IMR-90 (cell line): ENCODE data around the gene ZBTB38. TPM values are rescaled to one million over a fixed set of nuclear protein-coding genes. Genes with fewer than 3 reads are reported as not detected.
A peak's percentile ranks its signal among the peaks of the same experiment; 100 is the strongest.

ENCODE experiments used
- ATAC-seq: fragments of 200-7000 bp; cut with Tn5 transposase; 2 replicates; pipeline ENCODE4 v1.9.1; 2020; ENCODE audit warnings: low read depth, mild to moderate bottlenecking, moderate library complexity
- BruUV-seq: library from RNA; stranded (reverse); fragments of 400-500 nt; replicated peaks from 2 replicates; lab custom pipeline; 2021; lab: Mats Ljungman, UMichigan
- CTCF ChIA-PET: fragments of 300-600 bp; formaldehyde crosslinking; extraction: SDS; loops from one replicate; lab custom pipeline; 2021; ENCODE audit warnings: antibody characterized with exemption; lab: Yijun Ruan, JAX
- POLR2A ChIA-PET: fragments of 300-600 bp; sonication (Branson Sonifier 250); formaldehyde crosslinking; loops from one replicate; lab custom pipeline; 2022; ENCODE audit warnings: antibody characterized with exemption; ENCODE audit not compliant: unreplicated experiment; lab: Charles Lee
- DNase-seq: peaks from one replicate; pipeline ENCODE4 v3.0.0; 2013
- H2AFZ ChIP-seq: replicated peaks from 2 replicates; pipeline ENCODE3; 2013; ENCODE audit warnings: low read length, mild to moderate bottlenecking; ENCODE audit not compliant: poor library complexity
- H2AK5ac ChIP-seq: 2 replicates; pipeline ENCODE4 v1.6.1; 2013; ENCODE audit warnings: low read depth, low read length, inconsistent platforms
- H2AK9ac ChIP-seq: replicated peaks from 2 replicates; pipeline ENCODE3; 2013; ENCODE audit warnings: mild to moderate bottlenecking, low read depth, low read length, moderate library complexity; ENCODE audit not compliant: poor library complexity
- H2BK120ac ChIP-seq: 2 replicates; pipeline ENCODE4 v1.6.1; 2013; ENCODE audit warnings: low read depth, low read length, inconsistent platforms
- H2BK15ac ChIP-seq: 3 replicates; pipeline ENCODE4 v1.6.1; 2013; ENCODE audit warnings: low read depth, low read length, inconsistent platforms
- H2BK20ac ChIP-seq: 2 replicates; pipeline ENCODE4 v1.6.1; 2013; ENCODE audit warnings: low read depth, mild to moderate bottlenecking, inconsistent platforms, low read length, moderate library complexity
- H2BK5ac ChIP-seq: 2 replicates; pipeline ENCODE4 v1.6.1; 2013; ENCODE audit warnings: mild to moderate bottlenecking, low read depth, low read length, inconsistent platforms; ENCODE audit not compliant: poor library complexity, severe bottlenecking
- H3K14ac ChIP-seq: replicated peaks from 2 replicates; pipeline ENCODE4 v1.6.1; 2013; ENCODE audit warnings: low read depth, low read length, inconsistent platforms
- H3K18ac ChIP-seq: 2 replicates; pipeline ENCODE4 v1.6.1; 2013; ENCODE audit warnings: low read depth, low read length, control low read depth
- H3K23ac ChIP-seq: 2 replicates; pipeline ENCODE4 v1.6.1; 2013; ENCODE audit warnings: low read depth, low read length, inconsistent platforms
- H3K27ac ChIP-seq: 2 replicates; pipeline ENCODE4 v1.5.1; 2013; ENCODE audit warnings: mild to moderate bottlenecking, control low read depth, low read length; ENCODE audit not compliant: insufficient read depth
- H3K27me3 ChIP-seq: 2 replicates; pipeline ENCODE4 v1.6.1; 2013; ENCODE audit warnings: low read length; ENCODE audit not compliant: control insufficient read depth, insufficient read depth
- H3K36me3 ChIP-seq: 2 replicates; pipeline ENCODE4 v1.6.1; 2013; ENCODE audit warnings: low read length, mixed read lengths; ENCODE audit not compliant: control insufficient read depth, insufficient read depth
- H3K4ac ChIP-seq: 2 replicates; pipeline ENCODE4 v1.6.1; 2013; ENCODE audit warnings: low read depth, low read length, inconsistent platforms
- H3K4me1 ChIP-seq: 2 replicates; pipeline ENCODE4 v1.6.1; 2013; ENCODE audit warnings: low read length, mixed read lengths; ENCODE audit not compliant: control insufficient read depth, insufficient read depth
- H3K4me2 ChIP-seq: 2 replicates; pipeline ENCODE4 v1.6.1; 2013; ENCODE audit warnings: low read depth, mild to moderate bottlenecking, control low read depth, low read length, moderate library complexity
- H3K4me3 ChIP-seq: 2 replicates; pipeline ENCODE4 v1.5.1; 2013; ENCODE audit warnings: low read depth, mild to moderate bottlenecking, control low read depth, low read length, moderate library complexity; ENCODE audit not compliant: insufficient read depth
- H3K56ac ChIP-seq: 2 replicates; pipeline ENCODE4 v1.6.1; 2013; ENCODE audit warnings: low read length, inconsistent platforms; ENCODE audit not compliant: insufficient read depth; ENCODE audit errors: extremely low read depth
- H3K79me1 ChIP-seq, 2 experiments: 2 replicates each; pipeline ENCODE4 v1.6.1; 2013; ENCODE audit warnings: low read length in 2 of 2, inconsistent platforms in 1 of 2, low read depth in 1 of 2
- H3K9ac ChIP-seq: 2 replicates; pipeline ENCODE4 v1.6.1; 2013; ENCODE audit warnings: low read depth, low read length, control low read depth
- H3K9me1 ChIP-seq: 2 replicates; pipeline ENCODE4 v1.6.1; 2013; ENCODE audit warnings: low read length, inconsistent platforms; ENCODE audit not compliant: insufficient read depth
- H3K9me3 ChIP-seq: 2 replicates; pipeline ENCODE4 v1.6.1; 2013; ENCODE audit warnings: low read length; ENCODE audit not compliant: control insufficient read depth, insufficient read depth
- H4K20me1 ChIP-seq: 2 replicates; pipeline ENCODE4 v1.6.1; 2013; ENCODE audit warnings: low read length, inconsistent platforms; ENCODE audit not compliant: insufficient read depth
- H4K5ac ChIP-seq: 2 replicates; pipeline ENCODE4 v1.6.1; 2013; ENCODE audit warnings: mild to moderate bottlenecking, low read depth, low read length, control low read depth
- H4K8ac ChIP-seq, 2 experiments: 2 replicates each; pipeline ENCODE4 v1.6.1; 2013; ENCODE audit warnings: low read depth in 2 of 2, low read length in 2 of 2, control low read depth in 1 of 2, inconsistent platforms in 1 of 2
- H4K91ac ChIP-seq: 2 replicates; pipeline ENCODE4 v1.6.1; 2013; ENCODE audit warnings: low read depth, low read length, inconsistent platforms; ENCODE audit not compliant: insufficient read depth
- BHLHE40 ChIP-seq: fragments of 150-350 bp; IDR thresholded peaks from 2 replicates; pipeline ENCODE4 v1.6.1; 2016; ENCODE audit warnings: mild to moderate bottlenecking, low read depth, low read length
- CEBPB ChIP-seq: IDR thresholded peaks from 2 replicates; pipeline ENCODE4 v1.6.1; 2012; ENCODE audit warnings: low read depth, low read length, improper control_type of control experiment
- CHD1 ChIP-seq: IDR thresholded peaks from 2 replicates; pipeline ENCODE4 v1.6.1; 2012; ENCODE audit warnings: low read depth, low read length, improper control_type of control experiment
- CTCF ChIP-seq: conservative IDR thresholded peaks from 2 replicates; pipeline ENCODE4 v1.5.1; 2012; ENCODE audit warnings: mild to moderate bottlenecking, low read depth, low read length, improper control_type of control experiment
- ELK1 ChIP-seq: fragments of 150-350 bp; IDR thresholded peaks from 2 replicates; pipeline ENCODE4 v1.6.1; 2016; ENCODE audit warnings: low read depth, mild to moderate bottlenecking, low read length, moderate library complexity, borderline replicate concordance
- FOS ChIP-seq: fragments of 150-350 bp; IDR thresholded peaks from 2 replicates; pipeline ENCODE4 v1.6.1; 2016; ENCODE audit warnings: low read depth, low read length
- MAFK ChIP-seq: IDR thresholded peaks from 2 replicates; pipeline ENCODE4 v1.6.1; 2012; ENCODE audit warnings: low read depth, low read length, improper control_type of control experiment
- MAZ ChIP-seq: IDR thresholded peaks from 2 replicates; pipeline ENCODE4 v1.6.1; 2012; ENCODE audit warnings: low read depth, mild to moderate bottlenecking, low read length, improper control_type of control experiment, moderate library complexity, borderline replicate concordance
- MXI1 ChIP-seq: IDR thresholded peaks from 2 replicates; pipeline ENCODE4 v1.6.1; 2012; ENCODE audit warnings: low read depth, mild to moderate bottlenecking, low read length, moderate library complexity, borderline replicate concordance
- POLR2A ChIP-seq: IDR thresholded peaks from 2 replicates; pipeline ENCODE4 v1.6.1; 2012; ENCODE audit warnings: mild to moderate bottlenecking, low read depth, low read length
- RAD21 ChIP-seq: IDR thresholded peaks from 2 replicates; pipeline ENCODE4 v1.6.1; 2012; ENCODE audit warnings: low read length, improper control_type of control experiment
- RCOR1 ChIP-seq: IDR thresholded peaks from 2 replicates; pipeline ENCODE4 v1.6.1; 2012; ENCODE audit warnings: mild to moderate bottlenecking, low read length, improper control_type of control experiment; ENCODE audit not compliant: insufficient replicate concordance
- RFX5 ChIP-seq: IDR thresholded peaks from 2 replicates; pipeline ENCODE4 v1.8.0; 2012; ENCODE audit warnings: low read depth, mild to moderate bottlenecking, low read length, moderate library complexity
- SMC3 ChIP-seq: fragments of 150-350 bp; IDR thresholded peaks from 2 replicates; pipeline ENCODE4 v1.6.1; 2016; ENCODE audit warnings: low read depth, mild to moderate bottlenecking, antibody characterized with exemption, low read length, moderate library complexity
- USF2 ChIP-seq: fragments of 150-350 bp; IDR thresholded peaks from 2 replicates; pipeline ENCODE4 v1.6.1; 2017; ENCODE audit warnings: mild to moderate bottlenecking, antibody characterized with exemption, low read length, low read depth
- WGBS, 2 experiments: methylation state at CpG; one replicate each; pipeline versions ENCODE4 v1.1.5 to v1.1.7; 2013; ENCODE audit warnings: missing lambda C conversion rate in 2 of 2; ENCODE audit not compliant: insufficient read length in 1 of 2; ENCODE audit errors: extremely low coverage in 2 of 2; 5-methylcytosine and 5-hydroxymethylcytosine counted together
- dilution Hi-C: fragments of 300-500 bp; cut with HindIII; formaldehyde crosslinking; loops from one replicate; pipeline ENCODE4 v1.14.3; 2018; ENCODE audit warnings: low sequenced_read_pairs; ENCODE audit not compliant: unreplicated experiment
- in situ Hi-C: fragments of 300-500 bp; cut with MboI; formaldehyde crosslinking; loops from 3 replicates; pipeline ENCODE4 v1.14.3; 2019; ENCODE audit warnings: low sequenced_read_pairs, inconsistent platforms, mixed read lengths
- intact Hi-C: fragments of 100-400 bp; cut with micrococcal nuclease; formaldehyde crosslinking; loops from 2 replicates; pipeline ENCODE4 v1.10.0; 2022
- polyA plus RNA-seq, 3 experiments: library from polyadenylated mRNA; depleted of rRNA; stranded (reverse); fragments of >200 nt; gene quantifications; 2 replicates each; pipeline ENCODE4 v1.2.3, GENCODE V29; 2012; ENCODE audit warnings: low replicate concordance in 1 of 3
- total RNA-seq: library from RNA; depleted of rRNA; stranded (reverse); fragments of >200 nt; gene quantifications from 2 replicates; pipeline ENCODE4 v1.2.3, GENCODE V29; 2012

The ZBTB38 gene
- total and polyA plus RNA-seq, 2 of the 4 experiments (the other 2 are of a cell fraction), result 44.9 to 274 TPM

- ChIA-PET POLR2A (interaction anchor here (0.9 to 1.4 kb wide), 2 partner anchors 15 to 44 kb away, joined by 3 read pairs; no protein-coding TSS in a partner anchor), CTCF (interaction anchor here (1.0 kb wide), 1 partner anchor 42 kb away, joined by 4 read pairs; no protein-coding TSS in a partner anchor)
- H3K18ac ChIP-seq, result peak overlapping the region; percentile 100
- in situ Hi-C loops, result no loop called here
- H4K20me1 ChIP-seq, result no peaks in the 10 kb centered on the region
- H3K79me1 ChIP-seq, result peaks cover 41 to 59% of the 10 kb centered on the region in 2 experiments
- H2AK9ac ChIP-seq, result no peak overlapping the region
- H4K5ac ChIP-seq, result peak overlapping the region; percentile 100
- H3K27ac ChIP-seq, result peak overlapping the region; percentile 100; the same call in 1 of the 2 replicates
- ATAC-seq (peak; percentile 15), DNase-seq (peak; percentile 100)
- H4K8ac ChIP-seq, result peak overlapping the region; percentile 99; a peak in 3 of 4 replicates
- peak overlapping the region; percentile 99; the same call in 1 of the 2 replicates for H2BK20ac ChIP-seq
- H3K9me3 ChIP-seq, result no peaks in the 10 kb centered on the region
- H2BK15ac ChIP-seq, result no peak overlapping the region; the same call in 2 of the 3 replicates
- peak overlapping the region; percentile 92; the same call in 1 of the 2 replicates for H3K9ac ChIP-seq
- H3K14ac ChIP-seq, result peak overlapping the region; percentile 99
- H3K4ac ChIP-seq, result peak overlapping the region; percentile 99; the same call in 1 of the 2 replicates
- BruUV-seq, result no TSS peak
- H3K4me2 ChIP-seq, result peak overlapping the region; percentile 23
- peaks cover 24% of the 10 kb centered on the region for H3K9me1 ChIP-seq
- peak overlapping the region; percentile 97 for H3K56ac ChIP-seq
- peak overlapping the region; percentile 98 for H2BK120ac ChIP-seq
- intact Hi-C loops, result loop anchor here (1.0 to 2.0 kb wide), 2 partner anchors 36 to 40 kb away; no protein-coding TSS in a partner anchor
- H3K23ac ChIP-seq, result peak overlapping the region; percentile 99; the same call in 1 of the 2 replicates
- no peak overlapping the region for H2AFZ ChIP-seq
- H4K91ac ChIP-seq, result peak overlapping the region; percentile 99
- no peak overlapping the region for H3K4me3 ChIP-seq
- H3K27me3 ChIP-seq, result no peaks in the 10 kb centered on the region
- H3K36me3 ChIP-seq, result peaks cover 40% of the 10 kb centered on the region
- no peak overlapping the region for H2AK5ac ChIP-seq
- peaks cover 47% of the 10 kb centered on the region for H3K4me1 ChIP-seq
- H2BK5ac ChIP-seq, result peak overlapping the region; percentile 99
- dilution Hi-C loops, result no loop called here
- no CpG with 5 or more reads among the region's 4 CpGs for WGBS, 2 experiments
- TF ChIP-seq SMC3 (no peak), MAZ (no peak), FOS (peak; percentile 82), CEBPB (peak; percentile 95), RCOR1 (no peak), MAFK (no peak; the same call in 1 of the 2 replicates), RAD21 (no peak; the same call in 1 of the 2 replicates), USF2 (no peak; the same call in 1 of the 2 replicates), ELK1 (no peak), RFX5 (no peak), POLR2A (no peak), CTCF (no peak), BHLHE40 (peak; percentile 100), CHD1 (no peak), MXI1 (peak; percentile 93)
Measured at GRCh38 chr3:141407047-141407446, 38.7 kb downstream of the ZBTB38 start.
